ENCODE results near the gene QSOX2.

Gene QSOX2

GRCh38 chr9:136264441-136265405, 19.1 kb upstream of the QSOX2 start:
- DNase-seq = no peak

- no peak for DNase-seq
Observed at GRCh38 chr9:136264031-136264430, 18.4 kb upstream of the QSOX2 start.

- no peak for DNase-seq
Observed at GRCh38 chr9:136262671-136263178, 17.1 kb upstream of the QSOX2 start.

GRCh38 chr9:136261686-136262430, 16.2 kb upstream of the QSOX2 start:
- no peak for DNase-seq

DNA sequence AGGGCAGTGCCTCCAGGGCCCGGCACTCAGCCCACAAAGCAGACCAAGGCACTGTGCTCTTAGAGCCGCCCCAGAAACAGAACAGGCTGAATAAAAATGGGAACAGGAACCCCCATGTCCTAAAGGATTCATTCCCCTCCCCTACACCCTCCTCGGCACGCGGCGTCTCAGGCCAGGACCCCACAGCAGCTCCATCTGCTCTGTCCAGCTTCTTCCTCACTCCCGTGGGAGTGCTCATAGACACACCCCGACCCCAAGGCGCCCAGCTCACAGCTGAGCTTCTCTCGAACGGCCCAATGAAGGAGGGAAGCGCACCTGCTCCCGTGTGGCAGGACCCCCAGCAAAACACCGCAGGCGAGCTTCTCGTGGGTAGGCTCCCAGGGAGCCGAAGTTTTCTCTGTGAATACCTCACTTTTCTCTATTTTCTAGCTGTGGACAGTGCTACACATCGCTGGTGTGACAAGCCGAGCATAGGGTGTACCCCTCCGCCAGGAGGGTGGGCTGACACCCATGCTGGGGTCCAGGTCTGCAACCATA, 15.4 kb upstream of the QSOX2 start:
- DNase-seq = no peak

DNA sequence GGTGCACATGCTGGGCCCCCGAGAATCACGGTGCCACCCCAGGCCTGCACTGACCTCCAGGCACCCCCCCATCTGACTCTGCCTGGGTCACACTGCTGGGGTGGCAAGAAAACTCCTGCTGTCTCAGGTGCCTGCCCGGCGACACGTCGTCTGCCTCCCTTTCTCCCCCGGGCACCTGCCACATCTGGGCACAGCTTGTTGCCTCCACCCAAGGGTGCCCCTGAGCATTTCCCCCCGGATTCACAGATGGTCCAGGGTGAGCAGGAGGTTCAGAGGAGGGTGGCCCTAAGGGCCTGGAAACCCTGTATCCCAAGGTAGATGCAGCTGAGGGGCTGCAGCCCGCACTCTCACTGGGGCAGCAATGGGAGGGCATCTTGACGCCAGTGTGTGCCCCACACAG, 14.9 kb upstream of the QSOX2 start:
- DNase-seq = no peak

GRCh38 chr9:136259836-136260235, 14.2 kb upstream of the QSOX2 start:
- no peak for DNase-seq

- no peak for DNase-seq
Observed at GRCh38 chr9:136259517-136259813, 13.9 kb upstream of the QSOX2 start.

- DNase-seq = no peak
Observed at GRCh38 chr9:136258786-136259516, 13.3 kb upstream of the QSOX2 start.

DNA sequence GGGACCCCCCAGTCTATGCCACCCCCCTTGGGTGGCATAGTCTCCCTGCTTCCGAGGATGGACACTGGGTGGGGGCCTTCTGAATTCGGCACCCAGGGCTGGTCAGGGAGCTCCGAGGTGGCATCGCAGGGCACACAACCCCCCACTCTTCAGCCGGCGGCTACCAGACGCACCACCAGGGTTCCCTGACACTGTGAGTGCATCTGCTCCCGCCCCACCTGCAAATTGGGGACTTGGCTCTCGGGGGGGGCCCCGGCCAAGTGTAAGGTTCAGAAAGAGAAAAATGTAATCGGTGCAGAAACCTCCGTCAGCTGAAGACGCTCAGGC, 12.7 kb upstream of the QSOX2 start:
- DNase-seq = no peak

GRCh38 chr9:136257381-136258298, 12.0 kb upstream of the QSOX2 start:
- DNase-seq = no peak

DNA sequence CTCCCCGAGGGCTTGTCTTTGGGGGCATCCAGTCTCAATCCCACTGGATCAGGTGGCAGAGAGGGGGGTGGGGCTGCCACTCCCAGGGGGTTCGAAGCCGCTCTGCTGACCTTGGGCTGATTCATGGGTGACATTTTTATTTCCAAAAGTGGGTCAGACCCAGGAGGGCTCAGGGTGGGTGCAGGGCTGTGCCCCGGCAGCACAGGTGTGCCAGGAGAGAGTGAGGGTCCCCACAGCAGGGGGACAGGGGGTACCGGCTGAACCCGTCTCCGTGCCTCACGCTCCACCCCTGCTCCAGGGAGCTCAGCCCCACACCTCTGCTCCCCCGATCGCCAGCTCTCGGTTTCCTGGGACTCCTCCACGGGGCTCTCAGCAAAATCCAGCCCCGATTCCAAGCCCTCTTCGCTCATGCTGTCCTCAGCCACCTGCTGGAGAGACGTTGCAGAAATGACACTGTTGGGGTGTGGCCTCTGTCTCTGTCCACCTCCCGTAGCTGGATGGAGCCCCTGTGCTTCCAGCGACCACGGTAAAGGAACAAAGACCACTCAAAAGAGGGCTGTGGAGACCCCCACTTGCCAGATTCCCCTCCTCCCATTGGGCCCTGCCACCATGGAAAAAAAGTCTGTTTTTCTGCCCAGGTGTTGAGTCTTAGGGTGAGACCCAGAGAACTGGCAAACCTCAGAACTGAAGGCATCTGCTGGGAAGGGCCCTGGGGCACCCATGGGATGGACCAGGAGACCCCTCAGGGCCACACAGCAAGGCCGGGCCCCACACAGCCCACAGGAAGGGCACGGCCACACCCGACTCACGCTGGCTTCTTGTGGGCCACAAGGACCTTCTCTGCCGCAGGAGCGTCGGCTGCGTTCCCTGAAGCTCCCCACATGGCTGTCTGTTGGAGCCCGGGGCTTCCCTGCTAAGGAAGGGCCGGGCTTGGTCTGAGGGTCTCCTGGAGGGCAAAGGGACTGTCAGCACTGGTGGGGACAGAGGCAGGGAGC, 10.6 kb upstream of the QSOX2 start:
- no peak for DNase-seq

GRCh38 chr9:136255166-136255538, 9.5 kb upstream of the QSOX2 start:
- no peak for DNase-seq

GRCh38 chr9:136254381-136255165, 9.0 kb upstream of the QSOX2 start:
- DNase-seq = no peak

DNA sequence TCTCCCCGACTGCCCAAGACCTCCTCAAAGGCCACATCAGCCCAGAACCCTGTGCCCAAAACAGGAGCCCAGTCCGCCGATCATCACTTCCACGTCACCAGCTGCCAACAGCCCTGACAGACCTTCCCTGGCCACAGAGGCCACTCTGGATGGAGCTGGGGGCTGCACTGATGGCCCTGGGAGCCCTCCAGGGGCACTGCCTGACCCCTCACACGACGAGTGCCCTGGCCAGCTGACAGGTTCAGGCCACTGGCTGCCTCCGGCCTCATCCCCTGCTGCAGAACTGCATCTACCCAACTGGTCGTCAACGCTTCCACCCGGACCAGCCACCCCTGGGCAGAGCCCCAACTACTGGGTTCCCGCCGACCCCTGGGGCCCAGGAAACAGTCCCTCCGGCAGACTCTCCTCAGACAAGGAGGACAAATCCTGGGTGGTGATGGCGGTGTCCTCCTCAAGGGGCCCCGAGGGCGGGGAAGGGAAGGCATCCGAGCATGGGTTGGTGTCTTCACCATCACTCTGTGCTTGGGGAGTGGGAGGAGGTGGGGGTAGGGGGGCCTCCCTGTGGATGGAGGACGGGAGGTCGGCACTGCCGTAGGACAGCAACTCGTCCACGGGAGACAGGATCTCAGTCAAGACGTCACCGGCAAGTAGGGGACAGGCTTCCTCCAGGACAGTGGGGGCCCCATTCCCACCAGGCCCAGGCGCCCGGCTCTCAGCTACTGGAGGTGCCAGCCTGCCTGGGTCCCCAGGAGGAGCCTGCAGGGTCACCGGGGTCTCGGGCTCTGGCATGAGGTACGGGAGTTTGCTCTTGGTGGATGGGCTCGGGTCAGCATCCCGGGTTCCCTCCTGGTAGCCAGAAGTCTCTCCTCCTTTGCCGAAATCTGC, 7.9 kb upstream of the QSOX2 start:
- DNase-seq = no peak

DNA sequence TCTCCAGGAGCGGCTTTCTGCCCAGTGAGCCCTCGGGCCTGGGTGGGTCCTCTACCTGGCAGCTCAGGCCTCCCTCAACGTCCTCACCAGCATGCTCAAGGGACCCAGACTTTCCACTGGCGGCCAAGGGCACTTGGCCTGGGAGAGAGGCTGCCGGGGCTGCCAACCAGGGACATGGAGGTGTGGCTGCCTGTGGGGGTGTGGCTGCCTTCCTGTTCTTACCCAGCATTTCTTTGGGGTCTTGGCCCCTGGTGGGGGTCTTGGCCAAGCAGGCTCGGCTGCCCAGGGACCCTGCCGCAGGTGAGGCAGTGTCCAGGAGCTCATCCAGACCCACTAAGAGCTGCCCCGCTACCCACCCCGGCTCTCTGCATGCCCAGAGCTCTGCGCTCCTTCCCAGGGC, 7.2 kb upstream of the QSOX2 start:
- DNase-seq = no peak

GRCh38 chr9:136252281-136252680, 6.7 kb upstream of the QSOX2 start:
- no peak for DNase-seq

GRCh38 chr9:136251264-136252115, 5.9 kb upstream of the QSOX2 start:
- no peak for DNase-seq
